ENCODE measurements around the gene C17orf50. TPM values are rescaled to one million over a fixed set of nuclear protein-coding genes. Genes with fewer than 3 reads are reported as not detected.
A peak's percentile ranks its signal among the peaks of the same experiment; 100 is the strongest.

Gene C17orf50
- total RNA-seq, 1 experiment from 2014 or later, result not detected

DNA sequence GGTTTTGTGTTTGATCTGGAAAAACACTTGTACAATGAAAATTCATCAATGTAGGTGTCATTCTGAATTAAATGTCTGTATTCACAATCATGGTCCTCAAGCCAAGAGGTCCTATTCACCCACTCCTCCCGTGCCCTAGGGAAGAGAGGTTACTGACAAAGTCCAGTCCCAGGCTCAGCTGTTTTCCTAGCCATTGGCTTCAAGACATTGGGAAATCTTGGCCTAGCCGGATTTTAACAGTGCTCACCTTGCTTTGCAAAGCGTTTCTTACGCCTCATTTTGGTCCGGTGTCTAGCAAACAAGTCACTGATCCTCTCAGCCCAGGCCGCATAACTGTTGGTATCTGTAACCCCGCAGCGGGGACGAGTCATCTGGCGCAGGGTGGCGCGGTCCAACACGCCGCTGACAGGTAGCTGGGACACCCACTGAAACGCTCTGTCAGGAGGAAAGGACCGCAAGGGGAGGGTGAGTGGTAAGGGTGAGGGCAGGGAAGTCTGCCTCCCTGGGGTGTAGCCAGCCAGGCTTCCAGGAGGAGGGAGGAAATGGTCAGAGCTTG lies 18.0 kb downstream of the C17orf50 start:
- ChIA-PET POLR2A (ENCODE audit: unreplicated experiment) (no interaction called here), CTCF (no interaction called here)
- H3K4me3 ChIP-seq (ENCODE audit: low read length), result no peak overlapping the region
- H4K20me1 ChIP-seq (ENCODE audit: low read length), result no peaks in the 10 kb centered on the region
- no peak overlapping the region for H3K9ac ChIP-seq (ENCODE audit: low read length)
- H3F3A ChIP-seq (ENCODE audit: low read length, unreplicated experiment), result no peaks in the 10 kb centered on the region
- intact Hi-C loops (cut with micrococcal nuclease), result no loop called here
- peaks cover 17% of the 10 kb centered on the region for H3K4me1 ChIP-seq (ENCODE audit: insufficient read depth, low read length)
- no peaks in the 10 kb centered on the region for H3K79me2 ChIP-seq (ENCODE audit: low read length)
- DNase-seq, result no peak
- H3K4me2 ChIP-seq (ENCODE audit: low read length), result no peak overlapping the region
- H2AFZ ChIP-seq (ENCODE audit: low read length), result no peak overlapping the region
- TF ChIP-seq EZH2phosphoT487 (IDR thresholded peaks at IDR 0.05; ENCODE audit: borderline replicate concordance, low read length), result no peak
- no peak overlapping the region for H3K27ac ChIP-seq (ENCODE audit: low read length)
- no peaks in the 10 kb centered on the region for H3K9me3 ChIP-seq (ENCODE audit: low read length)
- H3K9me2 ChIP-seq (replicated peaks; ENCODE audit: low read length), result no peaks in the 10 kb centered on the region
- no peaks in the 10 kb centered on the region for H3K36me3 ChIP-seq (ENCODE audit: low read depth, low read length)
- no TSS peak for BruUV-seq (replicated peaks)
- H3K27me3 ChIP-seq (ENCODE audit: low read length), result no peaks in the 10 kb centered on the region
- ATAC-seq, result no peak

DNA sequence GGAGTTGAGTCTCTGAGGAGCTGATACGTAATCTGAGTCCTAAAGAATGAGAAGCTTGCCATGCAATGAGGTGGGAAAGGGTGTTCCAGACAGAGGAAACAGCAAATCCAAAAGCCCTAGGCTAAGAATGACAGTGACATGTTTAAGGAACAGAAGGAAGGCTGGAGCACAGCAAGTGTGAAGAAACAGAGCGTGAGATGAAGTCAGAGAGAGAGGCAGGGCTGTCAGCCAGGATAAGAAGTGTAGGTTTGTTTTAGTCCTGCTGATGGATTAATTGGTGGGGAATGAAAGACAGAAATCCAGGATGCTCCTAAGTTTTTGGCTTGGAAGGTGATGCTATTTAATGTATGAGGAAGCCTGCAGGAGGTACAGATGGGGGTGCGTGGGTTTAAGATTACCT lies 20.3 kb downstream of the C17orf50 start:
- CTCF ChIA-PET, result interaction anchor here (1.0 kb wide), 1 partner anchor 14 kb away, joined by 3 read pairs; no protein-coding TSS in a partner anchor
- no peak for ATAC-seq
- Histone ChIP-seq H3K4me1 (ENCODE audit: insufficient read depth, low read length) (peaks cover 31% of the 10 kb centered on the region), H3K27ac (ENCODE audit: low read length) (no peak overlapping the region), H3K36me3 (ENCODE audit: low read depth, low read length) (no peaks in the 10 kb centered on the region), H3K9me3 (ENCODE audit: low read length) (no peaks in the 10 kb centered on the region), H3K4me3 (ENCODE audit: low read length) (no peak overlapping the region), H4K20me1 (ENCODE audit: low read length) (no peaks in the 10 kb centered on the region), H3K4me2 (ENCODE audit: low read length) (no peak overlapping the region), H3F3A (ENCODE audit: low read length, unreplicated experiment) (no peaks in the 10 kb centered on the region), H3K9ac (ENCODE audit: low read length) (no peak overlapping the region), H3K9me2 (replicated peaks; ENCODE audit: low read length) (no peaks in the 10 kb centered on the region), H3K27me3 (ENCODE audit: low read length) (no peaks in the 10 kb centered on the region), H3K79me2 (ENCODE audit: low read length) (no peaks in the 10 kb centered on the region), H2AFZ (ENCODE audit: low read length) (no peak overlapping the region)
- no TSS peak for BruUV-seq (replicated peaks)
- intact Hi-C loops (cut with micrococcal nuclease), result no loop called here
- TF ChIP-seq EZH2phosphoT487 (IDR thresholded peaks at IDR 0.05; ENCODE audit: borderline replicate concordance, low read length), result no peak
- no peak for TF ChIP-seq EZH2 (IDR thresholded peaks at IDR 0.05; ENCODE audit: low read length, unreplicated experiment)
- TF ChIP-seq, protein P1, sequence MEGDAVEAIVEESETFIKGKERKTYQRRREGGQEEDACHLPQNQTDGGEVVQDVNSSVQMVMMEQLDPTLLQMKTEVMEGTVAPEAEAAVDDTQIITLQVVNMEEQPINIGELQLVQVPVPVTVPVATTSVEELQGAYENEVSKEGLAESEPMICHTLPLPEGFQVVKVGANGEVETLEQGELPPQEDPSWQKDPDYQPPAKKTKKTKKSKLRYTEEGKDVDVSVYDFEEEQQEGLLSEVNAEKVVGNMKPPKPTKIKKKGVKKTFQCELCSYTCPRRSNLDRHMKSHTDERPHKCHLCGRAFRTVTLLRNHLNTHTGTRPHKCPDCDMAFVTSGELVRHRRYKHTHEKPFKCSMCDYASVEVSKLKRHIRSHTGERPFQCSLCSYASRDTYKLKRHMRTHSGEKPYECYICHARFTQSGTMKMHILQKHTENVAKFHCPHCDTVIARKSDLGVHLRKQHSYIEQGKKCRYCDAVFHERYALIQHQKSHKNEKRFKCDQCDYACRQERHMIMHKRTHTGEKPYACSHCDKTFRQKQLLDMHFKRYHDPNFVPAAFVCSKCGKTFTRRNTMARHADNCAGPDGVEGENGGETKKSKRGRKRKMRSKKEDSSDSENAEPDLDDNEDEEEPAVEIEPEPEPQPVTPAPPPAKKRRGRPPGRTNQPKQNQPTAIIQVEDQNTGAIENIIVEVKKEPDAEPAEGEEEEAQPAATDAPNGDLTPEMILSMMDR (conservative IDR thresholded peaks at IDR 0.05; ENCODE audit: low read depth, low read length), result no peak
- DNase-seq, result no peak
- POLR2A ChIA-PET (ENCODE audit: unreplicated experiment), result no interaction called here

DNA sequence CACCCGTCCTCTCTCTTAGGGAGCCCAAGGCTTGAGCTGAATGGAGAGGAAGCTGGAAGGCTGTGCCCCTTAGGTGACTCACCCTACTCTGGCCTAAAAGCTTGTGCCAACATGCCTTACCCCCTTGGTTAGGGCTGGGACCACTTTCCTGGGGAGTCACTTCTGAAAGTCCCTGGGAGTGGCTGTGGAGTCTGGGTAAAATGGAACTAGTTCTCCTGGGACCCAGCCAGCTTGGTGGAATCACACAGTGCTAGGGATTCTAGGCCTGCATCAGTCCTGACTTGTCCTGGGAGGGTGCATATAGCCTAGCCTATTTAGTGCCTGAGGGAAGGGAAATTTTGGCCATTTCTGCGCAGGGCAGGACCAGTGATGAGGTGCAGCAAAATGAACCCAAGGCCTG lies 24.2 kb downstream of the C17orf50 start:
- H3K9ac ChIP-seq (ENCODE audit: low read length), result no peak overlapping the region
- POLR2A ChIA-PET (ENCODE audit: unreplicated experiment), result no interaction called here
- peak overlapping the region; percentile 13; the same call in 1 of the 2 replicates for H3K27ac ChIP-seq (ENCODE audit: low read length)
- peaks cover 55% of the 10 kb centered on the region for H3K4me1 ChIP-seq (ENCODE audit: insufficient read depth, low read length)
- no peaks in the 10 kb centered on the region for H3K9me2 ChIP-seq (replicated peaks; ENCODE audit: low read length)
- no peak for DNase-seq
- CTCF ChIA-PET, result interaction anchor here (1.5 kb wide), 1 partner anchor 21 kb away, joined by 7 read pairs; no protein-coding TSS in a partner anchor
- H3K9me3 ChIP-seq (ENCODE audit: low read length), result no peaks in the 10 kb centered on the region
- H3K27me3 ChIP-seq (ENCODE audit: low read length), result no peaks in the 10 kb centered on the region
- H3K79me2 ChIP-seq (ENCODE audit: low read length), result no peaks in the 10 kb centered on the region
- H2AFZ ChIP-seq (ENCODE audit: low read length), result no peak overlapping the region
- no peaks in the 10 kb centered on the region for H3F3A ChIP-seq (ENCODE audit: low read length, unreplicated experiment)
- BruUV-seq (replicated peaks), result no TSS peak
- TF ChIP-seq, protein P1 (conservative IDR thresholded peaks at IDR 0.05; ENCODE audit: low read depth, low read length), result no peak
- TF ChIP-seq EZH2 (IDR thresholded peaks at IDR 0.05; ENCODE audit: low read length, unreplicated experiment) (no peak), EZH2phosphoT487 (IDR thresholded peaks at IDR 0.05; ENCODE audit: borderline replicate concordance, low read length) (no peak)
- H3K4me3 ChIP-seq (ENCODE audit: low read length), result no peak overlapping the region
- no peak overlapping the region for H3K4me2 ChIP-seq (ENCODE audit: low read length)
- ATAC-seq, result no peak
- intact Hi-C loops (cut with micrococcal nuclease), result no loop called here
- no peaks in the 10 kb centered on the region for H3K36me3 ChIP-seq (ENCODE audit: low read depth, low read length)
- no peaks in the 10 kb centered on the region for H4K20me1 ChIP-seq (ENCODE audit: low read length)

All from PC-3 (cell line).